ENCODE results near the gene LCK. TPM values are rescaled to one million over a fixed set of nuclear protein-coding genes. Genes with fewer than 3 reads are reported as not detected.
A peak's percentile ranks its signal among the peaks of the same experiment; 100 is the strongest.

LCK gene
- total RNA-seq, 1 donor from 2014 or later: 1.1 TPM

DNA sequence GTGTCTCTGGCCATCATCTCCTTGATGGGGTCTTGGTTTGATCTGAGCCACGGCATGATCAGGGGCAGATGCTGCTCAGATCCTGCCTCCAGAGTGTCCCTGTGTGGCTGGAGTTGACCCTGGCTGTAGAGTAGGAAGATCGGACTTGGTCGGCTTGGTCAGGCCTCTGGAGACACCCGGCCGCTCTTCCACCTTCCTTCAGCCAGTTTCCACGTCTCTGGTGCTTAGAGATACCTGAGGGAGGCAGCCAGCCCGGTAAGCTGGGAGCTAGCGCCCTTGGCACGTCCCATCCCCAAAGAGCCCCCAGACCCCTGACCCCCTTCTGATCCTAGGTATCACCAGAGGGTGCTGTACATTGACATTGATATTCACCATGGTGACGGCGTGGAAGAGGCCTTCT lies 76.1 kb downstream of the LCK start:
- H3K9me3 Mint-ChIP-seq (ENCODE audit: unreplicated experiment): no peaks in the 10 kb centered on the region
- H3K4me3 Mint-ChIP-seq (ENCODE audit: unreplicated experiment): no peak overlapping the region
- H3K27ac Mint-ChIP-seq (ENCODE audit: unreplicated experiment): no peak overlapping the region
- no peak for DNase-seq (ENCODE audit: low spot score)
- TF ChIP-seq, protein P1, sequence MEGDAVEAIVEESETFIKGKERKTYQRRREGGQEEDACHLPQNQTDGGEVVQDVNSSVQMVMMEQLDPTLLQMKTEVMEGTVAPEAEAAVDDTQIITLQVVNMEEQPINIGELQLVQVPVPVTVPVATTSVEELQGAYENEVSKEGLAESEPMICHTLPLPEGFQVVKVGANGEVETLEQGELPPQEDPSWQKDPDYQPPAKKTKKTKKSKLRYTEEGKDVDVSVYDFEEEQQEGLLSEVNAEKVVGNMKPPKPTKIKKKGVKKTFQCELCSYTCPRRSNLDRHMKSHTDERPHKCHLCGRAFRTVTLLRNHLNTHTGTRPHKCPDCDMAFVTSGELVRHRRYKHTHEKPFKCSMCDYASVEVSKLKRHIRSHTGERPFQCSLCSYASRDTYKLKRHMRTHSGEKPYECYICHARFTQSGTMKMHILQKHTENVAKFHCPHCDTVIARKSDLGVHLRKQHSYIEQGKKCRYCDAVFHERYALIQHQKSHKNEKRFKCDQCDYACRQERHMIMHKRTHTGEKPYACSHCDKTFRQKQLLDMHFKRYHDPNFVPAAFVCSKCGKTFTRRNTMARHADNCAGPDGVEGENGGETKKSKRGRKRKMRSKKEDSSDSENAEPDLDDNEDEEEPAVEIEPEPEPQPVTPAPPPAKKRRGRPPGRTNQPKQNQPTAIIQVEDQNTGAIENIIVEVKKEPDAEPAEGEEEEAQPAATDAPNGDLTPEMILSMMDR (IDR thresholded peaks at IDR 0.05; ENCODE audit: unreplicated experiment): no peak
- H3K4me1 Mint-ChIP-seq (ENCODE audit: unreplicated experiment): peaks cover 11% of the 10 kb centered on the region
- peaks cover 48% of the 10 kb centered on the region for H3K36me3 Mint-ChIP-seq (ENCODE audit: low read depth, unreplicated experiment)
- peaks cover 2% of the 10 kb centered on the region for H3K27me3 Mint-ChIP-seq (ENCODE audit: unreplicated experiment)

DNA sequence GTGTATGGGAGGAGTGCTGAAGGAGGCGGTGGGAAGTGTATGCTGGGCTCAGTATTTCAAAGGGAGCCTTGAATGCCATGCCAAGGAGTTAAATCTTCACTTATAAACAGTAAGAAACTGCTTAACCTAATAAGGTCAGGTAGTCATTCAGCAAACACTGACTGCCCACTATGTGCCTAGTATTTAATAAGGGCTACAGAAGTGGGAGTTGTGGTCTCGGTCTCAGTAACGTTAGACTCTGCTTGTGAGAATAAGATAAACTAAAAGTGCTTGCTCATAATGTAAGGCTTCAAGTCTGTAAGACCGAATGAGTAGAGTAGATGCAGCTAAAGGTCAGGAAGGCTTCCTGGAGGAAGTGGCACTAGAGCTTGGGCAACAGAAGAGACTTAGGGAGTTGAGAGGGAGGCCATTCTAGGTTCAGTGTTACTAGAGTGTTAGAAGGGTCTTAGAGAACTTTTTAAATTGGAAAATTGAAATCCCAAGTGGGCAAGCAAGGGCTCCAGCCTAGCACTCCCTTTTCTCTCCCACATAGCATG lies 78.9 kb downstream of the LCK start:
- peaks cover 14% of the 10 kb centered on the region for H3K27me3 Mint-ChIP-seq (ENCODE audit: unreplicated experiment)
- peaks cover 19% of the 10 kb centered on the region for H3K4me1 Mint-ChIP-seq (ENCODE audit: unreplicated experiment)
- H3K36me3 Mint-ChIP-seq (ENCODE audit: low read depth, unreplicated experiment): peaks cover 58% of the 10 kb centered on the region
- H3K9me3 Mint-ChIP-seq (ENCODE audit: unreplicated experiment): no peaks in the 10 kb centered on the region
- TF ChIP-seq, protein P1 (IDR thresholded peaks at IDR 0.05; ENCODE audit: unreplicated experiment): no peak
- DNase-seq (ENCODE audit: low spot score): no peak
- H3K27ac Mint-ChIP-seq (ENCODE audit: unreplicated experiment): no peak overlapping the region
- no peak overlapping the region for H3K4me3 Mint-ChIP-seq (ENCODE audit: unreplicated experiment)

DNA sequence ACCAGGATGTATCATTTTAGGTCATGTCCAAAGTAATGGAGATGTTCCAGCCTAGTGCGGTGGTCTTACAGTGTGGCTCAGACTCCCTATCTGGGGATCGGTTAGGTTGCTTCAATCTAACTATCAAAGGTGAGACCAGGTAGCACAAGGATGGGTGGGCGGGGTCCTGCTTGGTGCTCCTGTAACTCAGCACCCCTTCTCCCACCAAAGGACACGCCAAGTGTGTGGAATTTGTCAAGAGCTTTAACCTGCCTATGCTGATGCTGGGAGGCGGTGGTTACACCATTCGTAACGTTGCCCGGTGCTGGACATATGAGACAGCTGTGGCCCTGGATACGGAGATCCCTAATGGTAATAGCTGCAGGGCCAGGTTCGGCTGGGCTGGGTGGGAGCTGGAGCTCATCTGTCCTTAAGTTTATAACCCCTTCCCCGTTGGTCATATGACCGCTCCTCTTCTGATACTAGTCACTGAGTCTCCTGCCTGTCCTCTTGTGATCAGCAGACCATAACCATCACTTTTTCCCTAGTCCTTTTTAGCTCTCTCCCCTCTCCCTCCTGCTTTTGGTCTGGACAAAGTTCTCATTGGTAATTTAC lies 79.6 kb downstream of the LCK start:
- Mint-ChIP-seq H3K4me3 (ENCODE audit: unreplicated experiment) (peak overlapping the region; percentile 3), H3K4me1 (ENCODE audit: unreplicated experiment) (peaks cover 19% of the 10 kb centered on the region), H3K9me3 (ENCODE audit: unreplicated experiment) (no peaks in the 10 kb centered on the region), H3K27me3 (ENCODE audit: unreplicated experiment) (peaks cover 15% of the 10 kb centered on the region), H3K36me3 (ENCODE audit: low read depth, unreplicated experiment) (peaks cover 51% of the 10 kb centered on the region), H3K27ac (ENCODE audit: unreplicated experiment) (peak overlapping the region; percentile 44)
- TF ChIP-seq, protein P1 (IDR thresholded peaks at IDR 0.05; ENCODE audit: unreplicated experiment): no peak
- DNase-seq (ENCODE audit: low spot score): no peak

DNA sequence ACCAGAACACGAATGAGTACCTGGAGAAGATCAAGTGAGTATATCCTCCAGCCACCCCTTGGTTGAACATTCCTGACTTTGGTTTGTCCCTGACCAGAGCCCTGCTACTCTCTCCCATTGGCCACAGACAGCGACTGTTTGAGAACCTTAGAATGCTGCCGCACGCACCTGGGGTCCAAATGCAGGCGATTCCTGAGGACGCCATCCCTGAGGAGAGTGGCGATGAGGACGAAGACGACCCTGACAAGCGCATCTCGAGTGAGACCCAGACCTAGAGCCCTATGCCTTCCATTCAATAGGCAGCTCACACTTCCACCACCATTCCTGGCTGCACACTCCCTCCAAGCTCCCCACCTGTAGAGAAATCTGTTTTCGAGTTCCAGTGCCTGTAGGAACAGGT lies 80.5 kb downstream of the LCK start:
- Mint-ChIP-seq H3K27me3 (ENCODE audit: unreplicated experiment) (peaks cover 16% of the 10 kb centered on the region), H3K4me3 (ENCODE audit: unreplicated experiment) (no peak overlapping the region), H3K4me1 (ENCODE audit: unreplicated experiment) (peaks cover 19% of the 10 kb centered on the region), H3K36me3 (ENCODE audit: low read depth, unreplicated experiment) (peaks cover 51% of the 10 kb centered on the region), H3K27ac (ENCODE audit: unreplicated experiment) (peak overlapping the region; percentile 1), H3K9me3 (ENCODE audit: unreplicated experiment) (no peaks in the 10 kb centered on the region)
- TF ChIP-seq, protein P1 (IDR thresholded peaks at IDR 0.05; ENCODE audit: unreplicated experiment): no peak
- DNase-seq (ENCODE audit: low spot score): no peak

DNA sequence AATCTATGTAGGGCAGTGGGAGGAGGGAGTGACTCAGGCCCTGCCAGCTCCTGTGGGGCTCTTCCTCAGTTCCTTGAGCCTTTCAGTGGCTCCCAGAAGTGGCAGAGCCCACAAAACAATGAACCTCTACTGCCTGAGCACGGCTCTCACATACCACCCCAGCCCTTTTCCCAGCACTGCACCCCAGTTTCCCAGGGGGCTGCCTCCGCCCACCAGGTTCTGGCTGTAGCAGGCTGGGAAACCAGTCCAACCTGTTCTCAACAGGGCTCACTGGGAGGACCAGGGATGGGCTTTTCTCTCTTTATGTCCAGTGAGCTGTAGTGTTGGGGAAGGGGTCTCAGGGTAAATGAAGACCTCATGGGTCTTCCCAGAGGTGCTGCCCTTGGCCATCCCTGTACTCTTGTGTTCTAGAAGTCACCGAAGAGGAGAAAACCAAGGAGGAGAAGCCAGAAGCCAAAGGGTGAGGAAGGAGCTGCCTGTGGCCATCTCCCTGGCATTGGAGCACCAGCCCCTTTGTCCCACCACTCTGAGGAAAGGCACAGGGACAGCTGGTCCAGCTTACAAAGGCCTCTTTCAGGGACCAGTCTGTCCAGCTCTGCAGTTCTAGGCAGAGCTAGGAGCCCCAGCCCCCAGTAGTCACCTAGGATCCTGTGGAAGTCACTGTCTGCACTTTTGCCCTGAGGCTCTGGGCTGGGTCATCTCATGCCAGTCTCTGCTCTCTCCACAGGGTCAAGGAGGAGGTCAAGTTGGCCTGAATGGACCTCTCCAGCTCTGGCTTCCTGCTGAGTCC lies 81.4 kb downstream of the LCK start:
- Mint-ChIP-seq H3K36me3 (ENCODE audit: low read depth, unreplicated experiment) (peaks cover 50% of the 10 kb centered on the region), H3K4me3 (ENCODE audit: unreplicated experiment) (peak overlapping the region; percentile 71), H3K27me3 (ENCODE audit: unreplicated experiment) (peaks cover 21% of the 10 kb centered on the region), H3K9me3 (ENCODE audit: unreplicated experiment) (no peaks in the 10 kb centered on the region), H3K27ac (ENCODE audit: unreplicated experiment) (peak overlapping the region; percentile 48), H3K4me1 (ENCODE audit: unreplicated experiment) (peaks cover 27% of the 10 kb centered on the region)
- DNase-seq (ENCODE audit: low spot score): no peak
- TF ChIP-seq, protein P1 (IDR thresholded peaks at IDR 0.05; ENCODE audit: unreplicated experiment): no peak
